Astrocyte (in vitro differentiated cells and primary cell): ENCODE results near the gene DDX46.

Experiments
- CTCF ChIP-seq: IDR thresholded peaks from 2 replicates; pipeline ENCODE4 v1.5.1; 2011; ENCODE audit warnings: low read depth, mild to moderate bottlenecking, inconsistent platforms, low read length, moderate library complexity; ENCODE audit not compliant: insufficient read depth
- EZH2 ChIP-seq: IDR thresholded peaks from 2 replicates; pipeline ENCODE4 v1.6.1; 2012; ENCODE audit warnings: mild to moderate bottlenecking, low read length, inconsistent platforms; ENCODE audit not compliant: insufficient read depth

- TF ChIP-seq EZH2 (no peak), CTCF (no peak)
Measured at GRCh38 chr5:134787692-134788091, 29.1 kb downstream of the DDX46 start.
